HG03457 (cell line): ENCODE measurements around the gene GALNT1.

ENCODE experiments used
- ATAC-seq: cut with Tn5 transposase; IDR thresholded peaks from one replicate; pipeline ENCODE4 v1.9.1; 2021; ENCODE audit warnings: moderate number of reproducible peaks; ENCODE audit not compliant: unreplicated experiment

Gene GALNT1

DNA sequence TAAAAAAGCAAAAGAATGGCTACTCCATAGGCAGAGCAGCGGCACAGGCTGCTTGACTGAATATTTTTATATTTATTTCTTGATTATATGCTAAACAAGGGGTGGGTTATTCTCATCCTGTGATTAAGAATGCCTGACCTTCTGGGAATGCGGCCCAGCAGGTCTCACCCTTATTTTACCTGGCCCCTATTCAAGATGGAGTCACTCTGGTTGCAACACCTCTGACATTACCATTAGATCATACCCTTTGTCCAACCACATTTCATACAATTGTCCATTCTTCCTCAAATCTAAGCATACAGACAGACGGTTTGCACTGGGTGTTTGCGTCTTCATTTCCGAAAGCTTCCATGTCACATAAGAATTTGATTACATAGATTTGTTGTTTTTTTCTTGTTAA lies 168.2 kb downstream of the GALNT1 start:
- no peak for ATAC-seq

DNA sequence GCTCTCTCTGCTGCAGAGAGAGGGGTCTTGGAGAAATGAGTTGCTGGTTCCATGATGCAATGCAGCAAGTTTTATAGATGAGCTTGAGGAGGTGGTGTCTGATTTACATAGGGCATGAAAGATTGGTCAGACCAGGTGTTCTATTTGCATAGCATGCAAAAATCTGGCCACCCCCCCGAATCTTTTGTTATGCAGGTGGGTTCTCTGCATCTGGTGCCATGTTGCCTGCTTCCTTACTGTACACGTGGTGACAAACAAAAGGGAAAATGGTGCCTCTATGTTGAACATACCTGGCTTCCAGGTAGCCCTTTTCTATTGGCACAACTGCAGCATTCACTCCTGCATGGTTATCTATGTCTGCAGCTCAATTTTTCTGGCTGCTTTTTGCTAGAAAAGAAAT lies 169.4 kb downstream of the GALNT1 start:
- ATAC-seq, result no peak

GRCh38 chr18:35753306-35753910 lies 171.9 kb downstream of the GALNT1 start:
- ATAC-seq, result no peak

- no peak for ATAC-seq
Observed at GRCh38 chr18:35754464-35754863, 172.9 kb downstream of the GALNT1 start.

GRCh38 chr18:35755369-35755768 lies 173.8 kb downstream of the GALNT1 start:
- no peak for ATAC-seq

GRCh38 chr18:35756506-35757117 lies 175.1 kb downstream of the GALNT1 start:
- no peak for ATAC-seq
